T-helper 2 cell treated with Interferon-gamma antibody and Interleukin-4, amounts not matched to agents 5 μg/mL and 100 μg/mL, for 36 hours (primary cell): ENCODE measurements around the gene BMPER.

Experiments
- DNase-seq: peaks from one replicate; pipeline ENCODE4 v3.0.0; 2021; ENCODE audit warnings: low spot score
- H3K27ac Mint-ChIP-seq: one replicate; pipeline ENCODE4 v1.8.0; 2021; ENCODE audit warnings: mild to moderate bottlenecking, mixed read lengths
- H3K27me3 Mint-ChIP-seq: one replicate; pipeline ENCODE4 v1.8.0; 2021; ENCODE audit warnings: low read depth, mixed read lengths
- H3K36me3 Mint-ChIP-seq: one replicate; pipeline ENCODE4 v1.8.0; 2021; ENCODE audit warnings: low read depth, mixed read lengths
- H3K4me1 Mint-ChIP-seq: one replicate; pipeline ENCODE4 v1.8.0; 2021; ENCODE audit warnings: low read depth, mixed read lengths
- H3K4me3 Mint-ChIP-seq: one replicate; pipeline ENCODE4 v1.8.0; 2022; ENCODE audit warnings: mild to moderate bottlenecking, moderate library complexity, mixed read lengths
- H3K9me3 Mint-ChIP-seq: one replicate; pipeline ENCODE4 v1.8.0; 2021; ENCODE audit warnings: mixed read lengths

The BMPER gene

DNA sequence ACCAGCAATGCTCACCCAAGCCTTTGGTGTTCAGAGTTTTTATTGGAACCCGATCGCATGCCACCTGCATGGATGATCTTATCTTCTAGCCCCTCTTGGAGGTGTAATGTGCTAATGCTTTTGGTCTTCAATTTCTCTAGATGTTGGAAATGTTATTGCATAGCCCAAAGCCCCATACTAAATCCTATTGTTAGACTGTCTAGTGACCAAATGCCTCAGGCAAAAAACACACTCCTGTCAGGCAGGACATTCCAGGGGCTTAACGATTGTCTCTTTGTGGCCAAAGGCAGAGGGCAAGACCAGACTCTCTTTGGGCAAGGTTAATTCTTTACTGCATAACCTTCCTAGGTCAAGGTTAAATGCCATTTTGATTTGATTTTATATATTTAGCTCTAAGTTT lies 187.9 kb downstream of the BMPER start:
- Mint-ChIP-seq H3K36me3 (no peaks in the 10 kb centered on the region), H3K4me1 (no peaks in the 10 kb centered on the region), H3K9me3 (no peaks in the 10 kb centered on the region), H3K4me3 (no peak overlapping the region), H3K27ac (no peak overlapping the region), H3K27me3 (no peaks in the 10 kb centered on the region)
- no peak for DNase-seq

DNA sequence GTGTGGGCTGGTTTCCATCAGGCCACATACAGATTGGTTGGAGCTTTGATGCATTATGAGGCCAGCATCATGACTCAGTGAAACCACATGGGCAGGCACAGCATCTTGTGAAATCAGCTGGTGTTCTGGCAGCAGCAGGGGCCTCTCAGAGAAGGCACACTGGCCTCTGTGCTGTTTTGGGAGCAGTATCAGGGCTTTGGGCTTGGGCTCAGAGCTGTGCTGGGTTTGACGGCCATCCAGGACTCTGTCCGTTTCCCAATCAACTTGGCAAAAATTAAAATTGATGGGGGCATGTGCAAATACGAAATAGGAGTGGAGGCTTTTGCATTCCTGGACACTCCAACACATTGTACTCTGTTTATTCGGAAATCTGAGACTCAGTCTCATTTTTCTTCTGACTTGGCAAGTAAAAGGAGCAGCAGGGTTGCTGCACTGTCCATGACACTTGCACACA lies 190.9 kb downstream of the BMPER start:
- no peak for DNase-seq
- Mint-ChIP-seq H3K27me3 (no peaks in the 10 kb centered on the region), H3K4me1 (no peaks in the 10 kb centered on the region), H3K9me3 (no peaks in the 10 kb centered on the region), H3K36me3 (no peaks in the 10 kb centered on the region), H3K4me3 (no peak overlapping the region), H3K27ac (no peak overlapping the region)

GRCh38 chr7:34096777-34097176 lies 191.4 kb downstream of the BMPER start:
- Mint-ChIP-seq H3K9me3 (no peaks in the 10 kb centered on the region), H3K27ac (no peak overlapping the region), H3K4me1 (no peaks in the 10 kb centered on the region), H3K36me3 (no peaks in the 10 kb centered on the region), H3K27me3 (no peaks in the 10 kb centered on the region), H3K4me3 (no peak overlapping the region)
- DNase-seq = no peak

DNA sequence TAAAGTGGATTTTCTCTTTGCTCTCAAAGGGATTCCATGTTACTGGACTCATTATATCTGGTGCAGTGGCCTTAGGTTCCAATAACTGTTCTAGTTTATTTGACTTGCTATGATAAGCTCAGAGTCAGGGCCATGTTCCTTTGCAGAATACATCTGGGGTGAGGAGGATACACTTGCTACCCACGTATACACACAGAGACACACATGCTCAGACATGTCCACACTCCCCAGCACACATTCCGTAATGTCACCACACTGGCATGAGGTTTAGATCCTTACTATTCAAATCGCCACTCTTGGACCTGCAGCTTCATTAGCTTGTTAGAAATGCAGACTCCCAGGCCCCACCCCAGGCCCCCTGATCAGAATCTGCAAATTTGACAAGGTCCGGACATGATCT lies 195.3 kb downstream of the BMPER start:
- Mint-ChIP-seq H3K9me3 (peaks cover 9% of the 10 kb centered on the region), H3K27me3 (no peaks in the 10 kb centered on the region), H3K27ac (no peak overlapping the region), H3K4me1 (no peaks in the 10 kb centered on the region), H3K36me3 (no peaks in the 10 kb centered on the region), H3K4me3 (no peak overlapping the region)
- DNase-seq = no peak

- Mint-ChIP-seq H3K27ac (no peak overlapping the region), H3K27me3 (no peaks in the 10 kb centered on the region), H3K9me3 (peaks cover 9% of the 10 kb centered on the region), H3K36me3 (no peaks in the 10 kb centered on the region), H3K4me3 (no peak overlapping the region), H3K4me1 (no peaks in the 10 kb centered on the region)
- no peak for DNase-seq
Measured at GRCh38 chr7:34104115-34104514, 198.8 kb downstream of the BMPER start.

GRCh38 chr7:34104992-34105391 lies 199.7 kb downstream of the BMPER start:
- H3K27me3 Mint-ChIP-seq = no peaks in the 10 kb centered on the region
- no peak overlapping the region for H3K27ac Mint-ChIP-seq
- no peaks in the 10 kb centered on the region for H3K4me1 Mint-ChIP-seq
- H3K36me3 Mint-ChIP-seq = no peaks in the 10 kb centered on the region
- H3K9me3 Mint-ChIP-seq = peaks cover 9% of the 10 kb centered on the region
- H3K4me3 Mint-ChIP-seq = no peak overlapping the region
- no peak for DNase-seq

DNA sequence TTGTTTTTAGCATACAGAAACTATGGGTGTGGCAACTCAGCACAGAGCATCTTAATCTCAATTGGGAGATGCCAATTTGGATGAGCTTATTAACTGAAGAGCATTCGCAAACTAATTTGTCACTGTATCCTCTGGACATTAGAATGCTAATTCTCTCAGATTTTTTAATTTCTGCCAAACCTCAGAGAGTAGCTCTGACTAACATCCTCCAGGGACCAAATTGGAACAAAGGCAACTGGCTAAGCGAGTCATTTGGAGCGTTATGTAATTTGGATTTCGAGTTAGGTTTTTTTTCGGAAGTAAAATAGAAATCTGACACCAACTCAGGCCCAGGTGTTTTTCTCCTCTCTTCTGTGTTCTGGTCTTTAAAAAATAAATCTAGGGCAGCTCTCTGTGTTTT lies 201.9 kb downstream of the BMPER start:
- Mint-ChIP-seq H3K4me1 (no peaks in the 10 kb centered on the region), H3K9me3 (peaks cover 9% of the 10 kb centered on the region), H3K4me3 (no peak overlapping the region), H3K36me3 (no peaks in the 10 kb centered on the region), H3K27ac (no peak overlapping the region), H3K27me3 (no peaks in the 10 kb centered on the region)
- no peak for DNase-seq

DNA sequence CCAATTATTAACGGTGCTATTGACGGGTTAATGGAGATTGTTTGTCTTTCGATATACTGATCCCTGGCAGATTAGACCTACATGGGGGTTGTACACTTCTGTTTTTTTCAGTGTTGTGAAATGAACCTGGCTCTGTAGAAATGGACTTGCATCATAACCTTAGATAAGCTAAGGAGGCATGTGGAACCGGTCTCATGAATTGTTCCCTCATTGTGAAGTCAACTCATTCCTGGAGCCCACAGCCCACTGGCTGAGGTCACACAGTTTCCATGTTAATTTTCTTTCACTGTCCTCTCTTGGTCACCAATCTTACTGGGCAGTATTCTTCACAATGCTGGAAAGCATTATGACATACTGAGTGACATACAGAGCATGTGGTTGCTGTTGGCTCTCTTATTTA lies 202.8 kb downstream of the BMPER start:
- Mint-ChIP-seq H3K36me3 (no peaks in the 10 kb centered on the region), H3K4me1 (no peaks in the 10 kb centered on the region), H3K27ac (no peak overlapping the region), H3K4me3 (no peak overlapping the region), H3K9me3 (peaks cover 5% of the 10 kb centered on the region), H3K27me3 (no peaks in the 10 kb centered on the region)
- DNase-seq = no peak

DNA sequence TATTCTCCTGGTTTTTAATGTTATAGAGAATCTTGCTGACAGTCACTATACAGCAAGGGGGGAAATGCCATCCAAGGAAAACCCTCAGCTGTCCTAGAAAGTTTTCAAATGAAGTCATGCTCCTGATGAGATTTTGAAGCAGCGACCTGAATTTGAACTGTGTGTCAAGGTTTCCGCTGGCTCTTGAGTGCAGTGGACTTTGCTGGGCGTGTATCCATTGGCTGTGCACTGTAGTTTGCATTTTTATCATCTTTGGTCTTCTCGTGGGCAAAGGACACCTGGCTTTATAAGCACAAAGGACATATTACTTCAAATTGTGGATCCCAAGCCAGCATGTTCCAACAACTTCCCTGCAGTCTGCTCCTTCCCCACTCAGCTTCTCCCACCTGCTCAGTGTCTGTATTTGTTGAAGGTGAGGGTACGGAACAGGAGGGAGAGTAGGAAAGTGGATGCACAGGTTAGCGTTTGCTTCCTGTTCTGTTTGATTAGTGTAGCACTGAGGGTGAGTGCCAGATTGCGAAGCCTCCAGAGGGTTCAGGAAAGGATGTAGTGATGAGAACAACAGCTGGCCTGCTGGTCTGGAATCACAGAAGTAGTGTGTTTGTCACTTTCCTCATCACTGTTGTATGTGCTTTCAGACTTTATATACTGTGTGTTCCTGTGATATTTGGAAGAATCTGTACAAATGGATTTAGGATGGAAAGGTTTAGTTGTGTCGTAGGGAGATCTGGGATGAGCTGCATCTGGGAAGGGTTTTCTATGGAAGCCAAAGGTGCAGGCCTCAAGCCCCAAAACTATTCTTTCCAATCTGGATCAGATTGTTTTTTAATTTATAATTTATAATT lies 204.8 kb downstream of the BMPER start:
- H3K4me1 Mint-ChIP-seq = no peaks in the 10 kb centered on the region

GRCh38 chr7:34111031-34111430 lies 205.7 kb downstream of the BMPER start:
- Mint-ChIP-seq H3K27me3 (no peaks in the 10 kb centered on the region), H3K27ac (no peak overlapping the region)
- DNase-seq = no peak

More for the DNA sequence above, 204.8 kb downstream of the BMPER start:
- no peaks in the 10 kb centered on the region for H3K27me3 Mint-ChIP-seq
- peaks cover 5% of the 10 kb centered on the region for H3K9me3 Mint-ChIP-seq
- no peaks in the 10 kb centered on the region for H3K36me3 Mint-ChIP-seq
- no peak for DNase-seq
- H3K27ac Mint-ChIP-seq = no peak overlapping the region
- H3K4me3 Mint-ChIP-seq = no peak overlapping the region

DNA sequence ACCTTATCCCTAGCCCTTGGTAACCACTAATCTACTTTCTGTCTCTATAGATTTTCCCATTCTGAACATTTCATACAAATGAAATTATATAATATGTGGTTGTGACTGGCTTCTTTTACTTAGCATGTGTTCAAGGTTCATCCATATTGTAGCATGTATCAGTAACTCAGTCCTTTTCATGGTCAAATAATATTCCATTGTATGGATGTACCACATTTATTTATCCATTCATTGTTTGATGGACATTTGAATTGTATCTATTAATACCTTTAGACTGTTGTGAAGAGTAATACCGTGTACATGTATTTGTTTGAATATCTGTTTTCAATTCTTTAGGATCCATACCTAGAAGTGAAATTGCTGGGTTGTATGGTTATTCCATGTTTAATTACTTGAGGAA lies 210.2 kb downstream of the BMPER start:
- no peak for DNase-seq
- H3K4me3 Mint-ChIP-seq = no peak overlapping the region
- H3K4me1 Mint-ChIP-seq = no peaks in the 10 kb centered on the region
- peaks cover 12% of the 10 kb centered on the region for H3K9me3 Mint-ChIP-seq
- no peaks in the 10 kb centered on the region for H3K36me3 Mint-ChIP-seq
- H3K27ac Mint-ChIP-seq = no peak overlapping the region
- H3K27me3 Mint-ChIP-seq = no peaks in the 10 kb centered on the region

More at GRCh38 chr7:34111031-34111430, 205.7 kb downstream of the BMPER start:
- Mint-ChIP-seq H3K4me1 (no peaks in the 10 kb centered on the region), H3K9me3 (peaks cover 8% of the 10 kb centered on the region), H3K36me3 (no peaks in the 10 kb centered on the region), H3K4me3 (no peak overlapping the region)

- DNase-seq = no peak
- H3K9me3 Mint-ChIP-seq = peaks cover 12% of the 10 kb centered on the region
Measured at GRCh38 chr7:34117573-34117972, 212.2 kb downstream of the BMPER start.

GRCh38 chr7:34121366-34121765 lies 216.0 kb downstream of the BMPER start:
- Mint-ChIP-seq H3K27me3 (no peaks in the 10 kb centered on the region), H3K27ac (no peak overlapping the region), H3K4me1 (no peaks in the 10 kb centered on the region), H3K4me3 (no peak overlapping the region), H3K36me3 (no peaks in the 10 kb centered on the region), H3K9me3 (peaks cover 19% of the 10 kb centered on the region)
- no peak for DNase-seq

More at GRCh38 chr7:34117573-34117972, 212.2 kb downstream of the BMPER start:
- no peak overlapping the region for H3K4me3 Mint-ChIP-seq
- H3K4me1 Mint-ChIP-seq = no peaks in the 10 kb centered on the region
- H3K27ac Mint-ChIP-seq = no peak overlapping the region
- no peaks in the 10 kb centered on the region for H3K27me3 Mint-ChIP-seq
- no peaks in the 10 kb centered on the region for H3K36me3 Mint-ChIP-seq

DNA sequence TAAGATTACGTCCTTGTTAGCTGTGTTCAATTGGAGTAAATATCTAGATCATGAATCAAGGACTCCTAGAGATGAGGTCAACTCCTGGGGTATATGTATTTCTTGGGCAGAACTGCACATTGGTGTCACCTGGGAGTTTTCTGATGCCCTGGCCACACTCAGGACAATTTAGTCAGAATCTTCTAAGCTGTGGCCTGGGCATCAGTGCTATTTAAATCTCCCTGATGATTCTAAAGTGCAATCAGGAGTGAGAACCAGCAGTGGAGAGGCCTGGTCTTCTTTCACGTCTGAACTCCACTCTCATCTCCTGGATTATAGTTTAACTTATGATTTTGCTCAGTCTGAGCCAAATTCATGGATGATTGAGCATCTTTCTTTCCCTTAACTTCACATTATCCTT lies 218.0 kb downstream of the BMPER start:
- H3K9me3 Mint-ChIP-seq = peaks cover 27% of the 10 kb centered on the region
- no peak overlapping the region for H3K4me3 Mint-ChIP-seq
- H3K27me3 Mint-ChIP-seq = no peaks in the 10 kb centered on the region
- H3K36me3 Mint-ChIP-seq = no peaks in the 10 kb centered on the region
- H3K4me1 Mint-ChIP-seq = no peaks in the 10 kb centered on the region
- H3K27ac Mint-ChIP-seq = no peak overlapping the region
- DNase-seq = no peak

DNA sequence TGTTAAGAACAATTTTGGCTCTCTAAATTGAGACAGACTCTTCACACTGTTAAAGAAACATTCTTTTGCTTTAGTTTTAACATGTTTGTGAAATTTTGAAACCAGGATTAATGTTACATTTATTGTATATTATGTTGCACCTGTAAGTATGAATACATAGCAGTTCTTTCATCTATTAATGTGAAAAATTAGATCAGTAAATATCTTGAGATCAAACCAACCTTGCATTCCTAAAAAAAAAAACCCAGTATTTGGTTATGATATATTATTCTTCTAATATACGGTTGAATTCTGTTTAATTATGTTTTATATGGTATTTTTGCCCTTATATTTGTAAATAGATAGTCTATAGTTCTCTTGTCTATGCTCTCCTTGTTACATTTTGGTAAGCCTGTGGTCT lies 219.4 kb downstream of the BMPER start:
- no peaks in the 10 kb centered on the region for H3K27me3 Mint-ChIP-seq

More for the DNA sequence above, 219.4 kb downstream of the BMPER start:
- no peak for DNase-seq
- no peak overlapping the region for H3K27ac Mint-ChIP-seq
- no peak overlapping the region for H3K4me3 Mint-ChIP-seq
- H3K4me1 Mint-ChIP-seq = no peaks in the 10 kb centered on the region
- H3K36me3 Mint-ChIP-seq = no peaks in the 10 kb centered on the region
- H3K9me3 Mint-ChIP-seq = peaks cover 27% of the 10 kb centered on the region
